Peyer's patch (tissue), 4 donors: ENCODE measurements around the gene OXNAD1.

ENCODE experiments used
- POLR2A ChIP-seq, 2 donors: fragments of 450-650 bp; IDR thresholded peaks; one replicate each; pipeline ENCODE4 v1.5.1; 2017; ENCODE audit warnings: antibody characterized with exemption in 2 of 2, mild to moderate bottlenecking in 2 of 2, moderate library complexity in 2 of 2
- TF ChIP-seq, protein P1 (sequence below), 6 experiments: fragments of 450-650 bp in 4 of 6; fragments of 200-600 bp in 2 of 6; sonication (generic) in 1 of 6; IDR thresholded peaks; one replicate each; pipeline ENCODE4 v1.5.1; 2017 to 2019; ENCODE audit warnings: antibody characterized with exemption in 6 of 6, mild to moderate bottlenecking in 3 of 6, moderate library complexity in 1 of 6

GRCh38 chr3:16231983-16232382 is 33.0 kb upstream of the OXNAD1 start:
- TF ChIP-seq, protein P1, sequence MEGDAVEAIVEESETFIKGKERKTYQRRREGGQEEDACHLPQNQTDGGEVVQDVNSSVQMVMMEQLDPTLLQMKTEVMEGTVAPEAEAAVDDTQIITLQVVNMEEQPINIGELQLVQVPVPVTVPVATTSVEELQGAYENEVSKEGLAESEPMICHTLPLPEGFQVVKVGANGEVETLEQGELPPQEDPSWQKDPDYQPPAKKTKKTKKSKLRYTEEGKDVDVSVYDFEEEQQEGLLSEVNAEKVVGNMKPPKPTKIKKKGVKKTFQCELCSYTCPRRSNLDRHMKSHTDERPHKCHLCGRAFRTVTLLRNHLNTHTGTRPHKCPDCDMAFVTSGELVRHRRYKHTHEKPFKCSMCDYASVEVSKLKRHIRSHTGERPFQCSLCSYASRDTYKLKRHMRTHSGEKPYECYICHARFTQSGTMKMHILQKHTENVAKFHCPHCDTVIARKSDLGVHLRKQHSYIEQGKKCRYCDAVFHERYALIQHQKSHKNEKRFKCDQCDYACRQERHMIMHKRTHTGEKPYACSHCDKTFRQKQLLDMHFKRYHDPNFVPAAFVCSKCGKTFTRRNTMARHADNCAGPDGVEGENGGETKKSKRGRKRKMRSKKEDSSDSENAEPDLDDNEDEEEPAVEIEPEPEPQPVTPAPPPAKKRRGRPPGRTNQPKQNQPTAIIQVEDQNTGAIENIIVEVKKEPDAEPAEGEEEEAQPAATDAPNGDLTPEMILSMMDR (IDR thresholded peaks at IDR 0.05): no peak
- no peak for TF ChIP-seq POLR2A (IDR thresholded peaks at IDR 0.05)
